Mesenchymal stem cell (in vitro differentiated cells and primary cell): ENCODE results near the gene ST8SIA2.

Source experiments
- DNase-seq: peaks from one replicate; pipeline ENCODE4 v3.0.0-alpha.2; 2013
- H2AFZ ChIP-seq: one replicate; pipeline ENCODE4 v1.6.1; 2013; ENCODE audit warnings: low read depth, mild to moderate bottlenecking, control low read depth, inconsistent platforms, low read length, moderate library complexity
- H2AK5ac ChIP-seq: 2 replicates; pipeline ENCODE4 v1.6.1; 2013; ENCODE audit warnings: low read length, moderate library complexity, mild to moderate bottlenecking, inconsistent platforms; ENCODE audit not compliant: severe bottlenecking
- H2BK120ac ChIP-seq: one replicate; pipeline ENCODE4 v1.6.1; 2013; ENCODE audit warnings: low read depth, mild to moderate bottlenecking, inconsistent platforms, low read length, moderate library complexity
- H2BK12ac ChIP-seq, 2 experiments: one replicate each; pipeline ENCODE4 v1.6.1; 2013; ENCODE audit warnings: inconsistent platforms in 2 of 2, low read length in 2 of 2, mild to moderate bottlenecking in 2 of 2, moderate library complexity in 2 of 2, control low read depth in 1 of 2
- H2BK15ac ChIP-seq: one replicate; pipeline ENCODE4 v1.6.1; 2013; ENCODE audit warnings: mild to moderate bottlenecking, low read depth, inconsistent platforms; ENCODE audit not compliant: poor library complexity, severe bottlenecking
- H2BK5ac ChIP-seq: 2 replicates; pipeline ENCODE4 v1.6.1; 2013; ENCODE audit warnings: low read depth, mild to moderate bottlenecking, low read length, control low read depth, inconsistent platforms; ENCODE audit not compliant: poor library complexity, severe bottlenecking
- H3K14ac ChIP-seq, 2 experiments: one replicate each; pipeline ENCODE4 v1.6.1; 2013; ENCODE audit warnings: inconsistent platforms in 2 of 2, low read length in 2 of 2, control low read depth in 1 of 2, mild to moderate bottlenecking in 1 of 2, moderate library complexity in 1 of 2
- H3K18ac ChIP-seq, 2 experiments: one replicate each; pipeline ENCODE4 v1.6.1; 2013; ENCODE audit warnings: inconsistent platforms in 2 of 2, low read length in 2 of 2, control low read depth in 1 of 2, low read depth in 1 of 2, mild to moderate bottlenecking in 1 of 2
- H3K23ac ChIP-seq, 2 experiments: one replicate each; pipeline ENCODE4 v1.6.1; 2013; ENCODE audit warnings: inconsistent platforms in 2 of 2, low read length in 2 of 2, mild to moderate bottlenecking in 2 of 2, moderate library complexity in 2 of 2, control low read depth in 1 of 2
- H3K27ac ChIP-seq: 2 replicates; pipeline ENCODE4 v1.5.1; 2013; ENCODE audit warnings: mild to moderate bottlenecking, moderate library complexity, low read length, control low read depth, inconsistent platforms; ENCODE audit not compliant: poor library complexity, severe bottlenecking
- H3K27me3 ChIP-seq, 2 experiments: 2 replicates each; pipeline versions ENCODE4 v1.6.1 to v1.7.0; 2013; ENCODE audit warnings: low read length in 2 of 2, mild to moderate bottlenecking in 2 of 2, moderate library complexity in 2 of 2, control low read depth in 1 of 2, inconsistent platforms in 1 of 2; ENCODE audit not compliant: control insufficient read depth in 1 of 2, insufficient read depth in 1 of 2
- H3K36me3 ChIP-seq, 2 experiments: 2 replicates each; pipeline versions ENCODE4 v1.6.1 to v1.7.0; 2013; ENCODE audit warnings: low read length in 2 of 2, control low read depth in 1 of 2, inconsistent platforms in 1 of 2, low read depth in 1 of 2, mild to moderate bottlenecking in 1 of 2; ENCODE audit not compliant: insufficient read depth in 2 of 2, control insufficient read depth in 1 of 2
- H3K4ac ChIP-seq, 2 experiments: one replicate each; pipeline ENCODE4 v1.6.1; 2013; ENCODE audit warnings: inconsistent platforms in 2 of 2, low read length in 2 of 2, mild to moderate bottlenecking in 2 of 2, moderate library complexity in 2 of 2, control low read depth in 1 of 2, low read depth in 1 of 2
- H3K4me1 ChIP-seq: 2 replicates; pipeline ENCODE4 v1.6.1; 2013; ENCODE audit warnings: low read depth, low read length, control low read depth; ENCODE audit not compliant: control insufficient read depth, insufficient read depth
- H3K4me2 ChIP-seq: 2 replicates; pipeline ENCODE4 v1.6.1; 2013; ENCODE audit warnings: low read length, mild to moderate bottlenecking, inconsistent platforms; ENCODE audit not compliant: poor library complexity, severe bottlenecking
- H3K4me3 ChIP-seq, 2 experiments: 2 replicates each; pipeline versions ENCODE4 v1.5.1 to v1.7.0; 2013; ENCODE audit warnings: low read length in 2 of 2, mild to moderate bottlenecking in 2 of 2, control low read depth in 1 of 2, low read depth in 1 of 2; ENCODE audit not compliant: insufficient read depth in 1 of 2
- H3K79me1 ChIP-seq: replicated peaks from 2 replicates; pipeline ENCODE4 v1.6.1; 2013; ENCODE audit warnings: mild to moderate bottlenecking, control low read depth, low read length, inconsistent platforms; ENCODE audit not compliant: poor library complexity, severe bottlenecking
- H3K9ac ChIP-seq: 2 replicates; pipeline ENCODE4 v1.7.0; 2013; ENCODE audit warnings: mild to moderate bottlenecking, low read length, moderate library complexity
- H3K9me3 ChIP-seq: 2 replicates; pipeline ENCODE4 v1.7.0; 2013; ENCODE audit warnings: mild to moderate bottlenecking, low read length; ENCODE audit not compliant: control insufficient read depth
- H4K8ac ChIP-seq: one replicate; pipeline ENCODE4 v1.6.1; 2013; ENCODE audit warnings: inconsistent platforms, mild to moderate bottlenecking, low read length, moderate library complexity
- H4K91ac ChIP-seq: one replicate; pipeline ENCODE4 v1.6.1; 2013; ENCODE audit warnings: mild to moderate bottlenecking, low read length, inconsistent platforms
- WGBS: methylation state at CpG from one replicate; pipeline ENCODE4 v1.1.7; 2013; ENCODE audit warnings: mixed read lengths; 5-methylcytosine and 5-hydroxymethylcytosine counted together

The ST8SIA2 gene

GRCh38 chr15:92453607-92454006, 59.9 kb downstream of the ST8SIA2 start:
- H3K23ac ChIP-seq: no peak overlapping the region
- H3K4ac ChIP-seq: no peak overlapping the region
- no peaks in the 10 kb centered on the region for H3K9me3 ChIP-seq
- no peak overlapping the region for H2BK12ac ChIP-seq
- no peak overlapping the region for H3K14ac ChIP-seq
- H2BK15ac ChIP-seq: no peak overlapping the region
- no peak overlapping the region for H3K18ac ChIP-seq
- H3K79me1 ChIP-seq: no peaks in the 10 kb centered on the region
- H3K4me2 ChIP-seq: no peak overlapping the region
- WGBS: 48% methylated on average over 3 of the region's 3 CpGs
- no peak overlapping the region for H3K9ac ChIP-seq
- H3K27ac ChIP-seq: no peak overlapping the region
- no peak overlapping the region for H4K91ac ChIP-seq
- no peak for DNase-seq
- no peak overlapping the region for H2AK5ac ChIP-seq
- H3K4me1 ChIP-seq: no peaks in the 10 kb centered on the region
- H2BK120ac ChIP-seq: no peak overlapping the region
- H4K8ac ChIP-seq: no peak overlapping the region
- no peaks in the 10 kb centered on the region for H3K36me3 ChIP-seq
- H3K4me3 ChIP-seq: no peak overlapping the region
- H2AFZ ChIP-seq: no peak overlapping the region
- peaks cover 0 to 16% of the 10 kb centered on the region in 2 experiments for H3K27me3 ChIP-seq
- H2BK5ac ChIP-seq: no peak overlapping the region

- Histone ChIP-seq H3K4me2 (no peak overlapping the region), H2BK5ac (no peak overlapping the region), H3K27ac (no peak overlapping the region), H3K4me1 (no peaks in the 10 kb centered on the region), H4K8ac (no peak overlapping the region), H3K23ac (no peak overlapping the region), H2AK5ac (no peak overlapping the region), H3K79me1 (no peaks in the 10 kb centered on the region), H3K14ac (no peak overlapping the region), H3K27me3 (peaks cover 0 to 18% of the 10 kb centered on the region in 2 experiments), H2BK15ac (no peak overlapping the region), H3K9me3 (no peaks in the 10 kb centered on the region), H3K4ac (no peak overlapping the region), H3K9ac (no peak overlapping the region), H2BK120ac (no peak overlapping the region), H2AFZ (no peak overlapping the region), H4K91ac (no peak overlapping the region), H2BK12ac (no peak overlapping the region), H3K4me3 (no peak overlapping the region), H3K18ac (no peak overlapping the region), H3K36me3 (no peaks in the 10 kb centered on the region)
- DNase-seq: no peak
- 90% methylated on average over 7 of the region's 7 CpGs for WGBS
Observed at GRCh38 chr15:92454555-92455105, 60.9 kb downstream of the ST8SIA2 start.

GRCh38 chr15:92455271-92455670, 61.6 kb downstream of the ST8SIA2 start:
- DNase-seq: no peak
- WGBS: 95% methylated on average over 5 of the region's 7 CpGs
- no peaks in the 10 kb centered on the region for H3K4me1 ChIP-seq

GRCh38 chr15:92457471-92458041, 63.9 kb downstream of the ST8SIA2 start:
- Histone ChIP-seq H4K8ac (no peak overlapping the region), H3K9ac (no peak overlapping the region), H3K27ac (no peak overlapping the region), H3K14ac (no peak overlapping the region), H3K4me1 (no peaks in the 10 kb centered on the region), H3K4me2 (no peak overlapping the region), H3K4me3 (no peak overlapping the region), H2BK15ac (no peak overlapping the region), H2BK5ac (no peak overlapping the region), H3K23ac (no peak overlapping the region), H3K4ac (no peak overlapping the region), H3K36me3 (no peaks in the 10 kb centered on the region), H2BK120ac (no peak overlapping the region), H3K27me3 (peaks cover 0 to 25% of the 10 kb centered on the region in 2 experiments), H3K18ac (no peak overlapping the region), H2BK12ac (no peak overlapping the region), H4K91ac (no peak overlapping the region), H2AK5ac (no peak overlapping the region), H2AFZ (no peak overlapping the region), H3K9me3 (no peaks in the 10 kb centered on the region), H3K79me1 (no peaks in the 10 kb centered on the region)
- 79% methylated on average over 13 of the region's 13 CpGs for WGBS
- DNase-seq: no peak

More at GRCh38 chr15:92455271-92455670, 61.6 kb downstream of the ST8SIA2 start:
- no peak overlapping the region for H2AFZ ChIP-seq
- no peak overlapping the region for H2AK5ac ChIP-seq
- no peak overlapping the region for H3K14ac ChIP-seq
- H4K91ac ChIP-seq: no peak overlapping the region
- H3K4me3 ChIP-seq: no peak overlapping the region
- H4K8ac ChIP-seq: no peak overlapping the region
- H3K79me1 ChIP-seq: no peaks in the 10 kb centered on the region
- no peak overlapping the region for H3K23ac ChIP-seq
- H3K9ac ChIP-seq: no peak overlapping the region
- H2BK12ac ChIP-seq: no peak overlapping the region
- no peak overlapping the region for H3K4me2 ChIP-seq
- H3K9me3 ChIP-seq: no peaks in the 10 kb centered on the region
- H3K27me3 ChIP-seq: peaks cover 0 to 18% of the 10 kb centered on the region in 2 experiments
- H3K36me3 ChIP-seq: no peaks in the 10 kb centered on the region
- no peak overlapping the region for H3K18ac ChIP-seq
- no peak overlapping the region for H3K4ac ChIP-seq
- no peak overlapping the region for H2BK120ac ChIP-seq
- H2BK5ac ChIP-seq: no peak overlapping the region
- no peak overlapping the region for H3K27ac ChIP-seq
- no peak overlapping the region for H2BK15ac ChIP-seq
